ENCODE measurements around the gene DACH1. TPM values are rescaled to one million over a fixed set of nuclear protein-coding genes. Genes with fewer than 3 reads are reported as not detected.

Gene DACH1
- total and polyA plus RNA-seq, 2 of the 8 experiments (the other 6 are each of a cell fraction or from before 2014, with no cell fraction given) = 0.12 to 0.67 TPM

DNA sequence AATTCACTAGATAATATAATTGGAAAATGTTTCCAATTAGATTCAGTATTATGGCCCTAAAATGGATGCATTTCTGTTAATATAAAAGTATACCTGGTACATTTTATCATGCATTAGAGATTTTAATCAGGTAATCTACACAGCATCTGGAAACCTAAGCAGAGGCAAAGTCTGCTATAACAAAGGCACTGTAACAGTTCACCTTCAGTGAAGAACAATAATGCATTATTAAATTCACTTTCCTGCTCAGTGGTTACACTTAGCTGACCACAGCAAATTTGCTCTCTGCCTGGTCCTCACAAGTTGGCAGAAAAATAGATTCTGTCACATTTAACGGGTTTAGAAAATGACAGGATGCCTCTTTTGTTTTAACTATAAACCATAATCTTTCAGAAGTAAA is 326.9 kb downstream of the DACH1 start:
- H3K23ac ChIP-seq (ENCODE audit: insufficient read length) = no peak overlapping the region
- no peak overlapping the region for H2BK15ac ChIP-seq (ENCODE audit: low read length)
- no peak overlapping the region for H3K27ac ChIP-seq (ENCODE audit: low read depth, low read length)
- H2BK12ac ChIP-seq (ENCODE audit: low read depth, low read length) = no peak overlapping the region
- no peaks in the 10 kb centered on the region for H4K20me1 ChIP-seq (replicated peaks in 1 of 2; ENCODE audit: control insufficient read depth in 1 of 2, insufficient read depth in 2 of 2, low read length in 2 of 2)
- no peak overlapping the region for H3K9ac ChIP-seq (replicated peaks in 1 of 4; ENCODE audit: extremely low read depth in 1 of 4, low read depth in 3 of 4, low read length in 3 of 4)
- 94% methylated on average over 1 of the region's 1 CpG; no CpG with 5 or more reads in 1 of the 2 experiments for WGBS, 2 experiments (ENCODE audit: extremely low coverage in 1 of 2, insufficient coverage in 1 of 2, insufficient read length in 1 of 2, insufficient replicate concordance in 2 of 2, low coverage in 1 of 2, low lambda C conversion rate in 2 of 2, missing lambda C conversion rate in 1 of 2)
- DNase-seq (ENCODE audit: low read depth in 1 of 2, low spot score in 2 of 2) = no peak
- CTCF ChIA-PET (ENCODE audit: partially characterized antibody) = no interaction called here
- no peak for FAIRE-seq
- no peak overlapping the region for H2BK120ac ChIP-seq (replicated peaks; ENCODE audit: low read depth, low read length)
- H2BK20ac ChIP-seq (ENCODE audit: low read length) = no peak overlapping the region
- H3K4me1 ChIP-seq (replicated peaks in 1 of 4; ENCODE audit: control insufficient read depth in 3 of 4, insufficient read depth in 4 of 4, low read length in 3 of 4) = no peaks in the 10 kb centered on the region
- no peak overlapping the region for H2AK5ac ChIP-seq (ENCODE audit: low read depth, low read length)
- no peak overlapping the region for H3K4me3 ChIP-seq (ENCODE audit: extremely low read depth in 1 of 4, insufficient read depth in 2 of 4, low read depth in 3 of 4, low read length in 4 of 4)
- H2AFZ ChIP-seq (ENCODE audit: low read length) = no peak overlapping the region
- TF ChIP-seq BCL11A (IDR thresholded peaks at IDR 0.05; ENCODE audit: low read depth in 2 of 2, low read length in 2 of 2) (no peak), CEBPB (IDR thresholded peaks at IDR 0.05; ENCODE audit: low read depth, low read length) (no peak), SIRT6 (IDR thresholded peaks at IDR 0.05; ENCODE audit: low read length) (no peak), EZH2 (IDR thresholded peaks at IDR 0.05; ENCODE audit: low read depth, low read length, severe bottlenecking) (no peak), RBBP5 (IDR thresholded peaks at IDR 0.05; ENCODE audit: borderline replicate concordance, low read depth, low read length) (no peak), CBX8 (IDR thresholded peaks at IDR 0.05; ENCODE audit: borderline replicate concordance, low read depth, low read length) (no peak), POLR2AphosphoS5 (IDR thresholded peaks at IDR 0.05; ENCODE audit: low read depth, low read length) (no peak), HDAC6 (IDR thresholded peaks at IDR 0.05; ENCODE audit: low read depth, low read length) (no peak), CTBP2 (IDR thresholded peaks at IDR 0.05; ENCODE audit: borderline replicate concordance, insufficient read depth, insufficient read length, low read length) (no peak)
- TF ChIP-seq, protein P1, sequence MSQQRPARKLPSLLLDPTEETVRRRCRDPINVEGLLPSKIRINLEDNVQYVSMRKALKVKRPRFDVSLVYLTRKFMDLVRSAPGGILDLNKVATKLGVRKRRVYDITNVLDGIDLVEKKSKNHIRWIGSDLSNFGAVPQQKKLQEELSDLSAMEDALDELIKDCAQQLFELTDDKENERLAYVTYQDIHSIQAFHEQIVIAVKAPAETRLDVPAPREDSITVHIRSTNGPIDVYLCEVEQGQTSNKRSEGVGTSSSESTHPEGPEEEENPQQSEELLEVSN (IDR thresholded peaks at IDR 0.05) = no peak
- no peak overlapping the region for H3K14ac ChIP-seq (ENCODE audit: insufficient read length)
- H2BK5ac ChIP-seq (ENCODE audit: low read depth, low read length) = no peak overlapping the region
- no peaks in the 10 kb centered on the region for H3K79me1 ChIP-seq (ENCODE audit: low read depth, low read length)
- no peak overlapping the region for H3K18ac ChIP-seq (ENCODE audit: extremely low read depth, low read length)
- H4K91ac ChIP-seq (replicated peaks; ENCODE audit: insufficient read length, low read length) = no peak overlapping the region
- no peaks in the 10 kb centered on the region for H3K36me3 ChIP-seq (ENCODE audit: control insufficient read depth in 2 of 4, insufficient read depth in 4 of 4, low read length in 3 of 4)
- no peaks in the 10 kb centered on the region for H3K27me3 ChIP-seq (replicated peaks in 1 of 4; ENCODE audit: control insufficient read depth in 3 of 4, extremely low read depth in 1 of 4, insufficient read depth in 3 of 4, low read length in 3 of 4)
- H3K9me3 ChIP-seq (ENCODE audit: insufficient read depth in 2 of 2, low read depth in 1 of 2, low read length in 1 of 2) = no peaks in the 10 kb centered on the region
- H3K56ac ChIP-seq (replicated peaks; ENCODE audit: insufficient read length, low read depth, low read length) = no peak overlapping the region
- no peak overlapping the region for H4K5ac ChIP-seq (ENCODE audit: insufficient read length, low read depth, low read length)
- POLR2A ChIA-PET (ENCODE audit: partially characterized antibody) = no interaction called here
- H4K8ac ChIP-seq (ENCODE audit: extremely low read depth, insufficient read depth, low read length) = no peak overlapping the region
- no peaks in the 10 kb centered on the region for H3K79me2 ChIP-seq (ENCODE audit: control insufficient read depth in 1 of 2, insufficient read depth in 2 of 2, low read length in 2 of 2)
- no peak overlapping the region for H3K4me2 ChIP-seq (ENCODE audit: insufficient read depth in 1 of 2, low read depth in 2 of 2, low read length in 2 of 2)
- H3K23me2 ChIP-seq (ENCODE audit: low read depth, low read length) = no peaks in the 10 kb centered on the region
- H3K4ac ChIP-seq (replicated peaks; ENCODE audit: insufficient read length, low read depth, low read length) = no peak overlapping the region

Data from H1 (cell line).